GM23338 (cell line): Measurements from ENCODE around the gene SLC8A3.

Experiments used
- CREB1 ChIP-seq: fragments of 250-450 bp; sonication (Bioruptor Pico); IDR thresholded peaks from 2 replicates; pipeline ENCODE4 v1.5.0; 2020; ENCODE audit warnings: low read depth, mild to moderate bottlenecking, moderate library complexity
- ETS1 ChIP-seq: IDR thresholded peaks from 2 replicates; pipeline ENCODE4 v1.6.1; 2016; ENCODE audit warnings: antibody characterized with exemption
- EZH2 ChIP-seq: fragments of 200-600 bp; sonication (generic); IDR thresholded peaks from one replicate; pipeline ENCODE4 v1.8.0; 2017; ENCODE audit warnings: antibody characterized with exemption, mild to moderate bottlenecking, low read depth; ENCODE audit not compliant: unreplicated experiment
- EZH2phosphoT487 ChIP-seq: fragments of 200-600 bp; sonication (generic); IDR thresholded peaks from one replicate; pipeline ENCODE4 v1.8.1; 2018; ENCODE audit warnings: antibody characterized with exemption; ENCODE audit not compliant: unreplicated experiment
- JUNB ChIP-seq: IDR thresholded peaks from one replicate; pipeline ENCODE4 v1.6.1; 2016; ENCODE audit warnings: antibody characterized with exemption; ENCODE audit not compliant: unreplicated experiment
- NANOG ChIP-seq: IDR thresholded peaks from 2 replicates; pipeline ENCODE4 v1.6.1; 2016; ENCODE audit warnings: antibody characterized with exemption, borderline replicate concordance
- POLR2AphosphoS5 ChIP-seq: IDR thresholded peaks from 2 replicates; pipeline ENCODE4 v1.6.1; 2016; ENCODE audit warnings: antibody characterized with exemption, low read depth
- STAT1 ChIP-seq: IDR thresholded peaks from one replicate; pipeline ENCODE4 v1.6.1; 2016; ENCODE audit warnings: antibody characterized with exemption; ENCODE audit not compliant: unreplicated experiment
- ZNF114 ChIP-seq: fragments of 250-450 bp; sonication (Bioruptor Pico); IDR thresholded peaks from 2 replicates; pipeline ENCODE4 v1.5.0; 2020; ENCODE audit warnings: mild to moderate bottlenecking, moderate library complexity
- ZNF331 ChIP-seq: fragments of 250-450 bp; sonication (Bioruptor Pico); IDR thresholded peaks from 2 replicates; pipeline ENCODE4 v1.5.0; 2020; ENCODE audit warnings: low read depth, mild to moderate bottlenecking, moderate library complexity
- ZNF462 ChIP-seq: fragments of 250-450 bp; sonication (Bioruptor Pico); IDR thresholded peaks from 2 replicates; pipeline ENCODE4 v1.5.0; 2020; ENCODE audit warnings: mild to moderate bottlenecking, moderate library complexity
- TF ChIP-seq, protein P1 (sequence below), 2 experiments: fragments of 200-600 bp in 1 of 2; sonication (generic) in 1 of 2; conservative IDR thresholded peaks; 2 replicates each; pipeline versions ENCODE4 v1.5.1 to v1.6.1; 2016 to 2017; ENCODE audit warnings: antibody characterized with exemption in 2 of 2, low read depth in 2 of 2, mild to moderate bottlenecking in 2 of 2, moderate library complexity in 1 of 2
- TF ChIP-seq, protein P2 (sequence below): IDR thresholded peaks from one replicate; pipeline ENCODE4 v1.6.1; 2018; ENCODE audit warnings: antibody characterized with exemption; ENCODE audit not compliant: unreplicated experiment

GRCh38 chr14:70082394-70082793 lies 106.4 kb downstream of the SLC8A3 start:
- TF ChIP-seq, protein P1, sequence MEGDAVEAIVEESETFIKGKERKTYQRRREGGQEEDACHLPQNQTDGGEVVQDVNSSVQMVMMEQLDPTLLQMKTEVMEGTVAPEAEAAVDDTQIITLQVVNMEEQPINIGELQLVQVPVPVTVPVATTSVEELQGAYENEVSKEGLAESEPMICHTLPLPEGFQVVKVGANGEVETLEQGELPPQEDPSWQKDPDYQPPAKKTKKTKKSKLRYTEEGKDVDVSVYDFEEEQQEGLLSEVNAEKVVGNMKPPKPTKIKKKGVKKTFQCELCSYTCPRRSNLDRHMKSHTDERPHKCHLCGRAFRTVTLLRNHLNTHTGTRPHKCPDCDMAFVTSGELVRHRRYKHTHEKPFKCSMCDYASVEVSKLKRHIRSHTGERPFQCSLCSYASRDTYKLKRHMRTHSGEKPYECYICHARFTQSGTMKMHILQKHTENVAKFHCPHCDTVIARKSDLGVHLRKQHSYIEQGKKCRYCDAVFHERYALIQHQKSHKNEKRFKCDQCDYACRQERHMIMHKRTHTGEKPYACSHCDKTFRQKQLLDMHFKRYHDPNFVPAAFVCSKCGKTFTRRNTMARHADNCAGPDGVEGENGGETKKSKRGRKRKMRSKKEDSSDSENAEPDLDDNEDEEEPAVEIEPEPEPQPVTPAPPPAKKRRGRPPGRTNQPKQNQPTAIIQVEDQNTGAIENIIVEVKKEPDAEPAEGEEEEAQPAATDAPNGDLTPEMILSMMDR (conservative IDR thresholded peaks at IDR 0.05; ENCODE audit: low read depth in 2 of 2): no peak
- TF ChIP-seq EZH2: no peak
- TF ChIP-seq POLR2AphosphoS5: no peak
- no peak for TF ChIP-seq ETS1
- TF ChIP-seq CREB1 (CRISPR knock-in tag): no peak
- TF ChIP-seq, protein P2, sequence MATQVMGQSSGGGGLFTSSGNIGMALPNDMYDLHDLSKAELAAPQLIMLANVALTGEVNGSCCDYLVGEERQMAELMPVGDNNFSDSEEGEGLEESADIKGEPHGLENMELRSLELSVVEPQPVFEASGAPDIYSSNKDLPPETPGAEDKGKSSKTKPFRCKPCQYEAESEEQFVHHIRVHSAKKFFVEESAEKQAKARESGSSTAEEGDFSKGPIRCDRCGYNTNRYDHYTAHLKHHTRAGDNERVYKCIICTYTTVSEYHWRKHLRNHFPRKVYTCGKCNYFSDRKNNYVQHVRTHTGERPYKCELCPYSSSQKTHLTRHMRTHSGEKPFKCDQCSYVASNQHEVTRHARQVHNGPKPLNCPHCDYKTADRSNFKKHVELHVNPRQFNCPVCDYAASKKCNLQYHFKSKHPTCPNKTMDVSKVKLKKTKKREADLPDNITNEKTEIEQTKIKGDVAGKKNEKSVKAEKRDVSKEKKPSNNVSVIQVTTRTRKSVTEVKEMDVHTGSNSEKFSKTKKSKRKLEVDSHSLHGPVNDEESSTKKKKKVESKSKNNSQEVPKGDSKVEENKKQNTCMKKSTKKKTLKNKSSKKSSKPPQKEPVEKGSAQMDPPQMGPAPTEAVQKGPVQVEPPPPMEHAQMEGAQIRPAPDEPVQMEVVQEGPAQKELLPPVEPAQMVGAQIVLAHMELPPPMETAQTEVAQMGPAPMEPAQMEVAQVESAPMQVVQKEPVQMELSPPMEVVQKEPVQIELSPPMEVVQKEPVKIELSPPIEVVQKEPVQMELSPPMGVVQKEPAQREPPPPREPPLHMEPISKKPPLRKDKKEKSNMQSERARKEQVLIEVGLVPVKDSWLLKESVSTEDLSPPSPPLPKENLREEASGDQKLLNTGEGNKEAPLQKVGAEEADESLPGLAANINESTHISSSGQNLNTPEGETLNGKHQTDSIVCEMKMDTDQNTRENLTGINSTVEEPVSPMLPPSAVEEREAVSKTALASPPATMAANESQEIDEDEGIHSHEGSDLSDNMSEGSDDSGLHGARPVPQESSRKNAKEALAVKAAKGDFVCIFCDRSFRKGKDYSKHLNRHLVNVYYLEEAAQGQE: no peak
- TF ChIP-seq JUNB: no peak
- TF ChIP-seq EZH2phosphoT487: no peak
- TF ChIP-seq ZNF114 (CRISPR knock-in tag): no peak
- no peak for TF ChIP-seq ZNF331 (CRISPR knock-in tag)
- no peak for TF ChIP-seq NANOG
- TF ChIP-seq ZNF462 (CRISPR knock-in tag): no peak
- no peak for TF ChIP-seq STAT1
